Thyroid gland (tissue), 4 donors: ENCODE measurements around the gene SUN1.
"Not testable (repeated sequence)": the region's sequence is repeated elsewhere in the genome, so short reads cannot be mapped to it uniquely, and the experiment has no call there.

Source experiments
- CTCF ChIP-seq, 6 experiments: fragments of 200-600 bp in 3 of 6; fragments of 450-650 bp in 3 of 6; sonication (generic) in 3 of 6; IDR thresholded peaks; one replicate each; pipeline ENCODE4 v1.5.1; 2016 to 2019; ENCODE audit warnings: antibody characterized with exemption in 6 of 6, mild to moderate bottlenecking in 2 of 6, inconsistent platforms in 1 of 6, moderate library complexity in 1 of 6
- POLR2A ChIP-seq, 2 donors: fragments of 450-650 bp; IDR thresholded peaks; one replicate each; pipeline ENCODE4 v1.6.1; 2017; ENCODE audit warnings: antibody characterized with exemption in 2 of 2, mild to moderate bottlenecking in 2 of 2, moderate library complexity in 1 of 2

DNA sequence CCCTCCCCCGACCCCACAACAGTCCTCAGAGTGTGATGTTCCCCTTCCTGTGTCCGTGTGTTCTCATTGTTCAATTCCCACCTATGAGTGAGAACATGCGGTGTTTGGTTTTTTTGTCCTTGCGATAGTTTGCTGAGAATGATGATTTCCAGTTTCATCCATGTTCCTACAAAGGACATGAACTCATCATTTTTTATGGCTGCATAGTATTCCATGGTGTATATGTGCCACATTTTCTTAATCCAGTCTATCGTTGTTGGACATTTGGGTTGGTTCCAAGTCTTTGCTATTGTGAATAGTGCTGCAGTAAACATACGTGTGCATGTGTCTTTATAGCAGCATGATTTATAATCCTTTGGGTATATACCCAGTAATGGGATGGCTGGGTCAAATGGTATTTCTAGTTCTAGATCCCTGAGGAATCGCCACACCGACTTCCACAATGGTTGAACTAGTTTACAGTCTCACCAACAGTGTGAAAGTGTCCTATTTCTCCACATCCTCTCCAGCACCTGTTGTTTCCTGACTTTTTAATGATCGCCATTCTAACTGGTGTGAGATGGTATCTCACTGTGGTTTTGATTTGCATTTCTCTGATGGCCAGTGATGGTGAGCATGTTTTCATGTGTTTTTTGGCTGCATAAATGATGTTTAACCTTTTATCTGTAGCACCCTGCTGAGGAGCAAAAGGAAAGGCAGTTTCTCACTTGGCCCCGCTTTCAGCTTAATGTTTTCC lies 35.7 kb upstream of the SUN1 start:
- TF ChIP-seq POLR2A, CTCF (IDR thresholded peaks at IDR 0.05): not testable (repeated sequence)
